ENCODE results near the gene IRAK2.
A peak's percentile ranks its signal among the peaks of the same experiment; 100 is the strongest.

Gene IRAK2

GRCh38 chr3:10116928-10117327 is 47.8 kb upstream of the IRAK2 start:
- H3K9ac ChIP-seq (ENCODE audit: low read depth, low read length), result peak overlapping the region; percentile 66
- no peak for ATAC-seq (ENCODE audit: insufficient read depth, low read depth)
- peak overlapping the region; percentile 80 for H3K4me2 ChIP-seq (ENCODE audit: insufficient read depth, low read length)
- DNase-seq, result no peak
- H3K27me3 ChIP-seq (ENCODE audit: insufficient read depth, low read length, poor library complexity), result no peaks in the 10 kb centered on the region
- peaks cover 26% of the 10 kb centered on the region for H3K36me3 ChIP-seq (ENCODE audit: insufficient read depth, low read length)
- peaks cover 20% of the 10 kb centered on the region; the same call in 1 of the 2 replicates for H4K20me1 ChIP-seq (ENCODE audit: insufficient read depth, low read length)
- peaks cover 33% of the 10 kb centered on the region for H3K4me1 ChIP-seq (ENCODE audit: insufficient read depth, low read length)
- peaks cover 62% of the 10 kb centered on the region for H3K79me2 ChIP-seq (ENCODE audit: insufficient read depth, low read length)
- H3K4me3 ChIP-seq (ENCODE audit: low read depth in 1 of 2, low read length in 2 of 2), result peak overlapping the region; percentile 63 to 68; a peak in 3 of 4 replicates
- TF ChIP-seq EZH2 (IDR thresholded peaks at IDR 0.05; ENCODE audit: borderline replicate concordance, low read depth, low read length, severe bottlenecking) (no peak), CTCF (IDR thresholded peaks at IDR 0.05; ENCODE audit: borderline replicate concordance, extremely low read depth, low read length, poor library complexity, severe bottlenecking) (no peak)
- H3K27ac ChIP-seq (ENCODE audit: low read length), result no peak overlapping the region
- H2AFZ ChIP-seq (ENCODE audit: low read depth, low read length), result no peak overlapping the region
- H3K9me3 ChIP-seq (ENCODE audit: insufficient read depth, low read length, severe bottlenecking), result no peaks in the 10 kb centered on the region

GRCh38 chr3:10119376-10119775 is 45.3 kb upstream of the IRAK2 start:
- DNase-seq (no peak), ATAC-seq (ENCODE audit: insufficient read depth, low read depth) (no peak)
- H3K27ac ChIP-seq (ENCODE audit: low read length), result no peak overlapping the region
- H3K4me1 ChIP-seq (ENCODE audit: insufficient read depth, low read length), result peaks cover 33% of the 10 kb centered on the region
- H2AFZ ChIP-seq (ENCODE audit: low read depth, low read length), result no peak overlapping the region
- no peak overlapping the region for H3K9ac ChIP-seq (ENCODE audit: low read depth, low read length)
- peaks cover 21% of the 10 kb centered on the region; the same call in 1 of the 2 replicates for H4K20me1 ChIP-seq (ENCODE audit: insufficient read depth, low read length)
- no peak overlapping the region for H3K4me2 ChIP-seq (ENCODE audit: insufficient read depth, low read length)
- no peaks in the 10 kb centered on the region for H3K27me3 ChIP-seq (ENCODE audit: insufficient read depth, low read length, poor library complexity)
- H3K36me3 ChIP-seq (ENCODE audit: insufficient read depth, low read length), result peaks cover 32% of the 10 kb centered on the region
- TF ChIP-seq CTCF (IDR thresholded peaks at IDR 0.05; ENCODE audit: borderline replicate concordance, extremely low read depth, low read length, poor library complexity, severe bottlenecking) (no peak), EZH2 (IDR thresholded peaks at IDR 0.05; ENCODE audit: borderline replicate concordance, low read depth, low read length, severe bottlenecking) (no peak)
- no peak overlapping the region for H3K4me3 ChIP-seq (ENCODE audit: low read depth in 1 of 2, low read length in 2 of 2)
- H3K9me3 ChIP-seq (ENCODE audit: insufficient read depth, low read length, severe bottlenecking), result no peaks in the 10 kb centered on the region
- peaks cover 81% of the 10 kb centered on the region for H3K79me2 ChIP-seq (ENCODE audit: insufficient read depth, low read length)

GRCh38 chr3:10121064-10121463 is 43.7 kb upstream of the IRAK2 start:
- peaks cover 25% of the 10 kb centered on the region for H3K4me1 ChIP-seq (ENCODE audit: insufficient read depth, low read length)
- no peaks in the 10 kb centered on the region for H3K9me3 ChIP-seq (ENCODE audit: insufficient read depth, low read length, severe bottlenecking)
- no peak overlapping the region for H3K27ac ChIP-seq (ENCODE audit: low read length)
- no peak for DNase-seq
- no peak overlapping the region for H3K4me3 ChIP-seq (ENCODE audit: low read depth in 1 of 2, low read length in 2 of 2)
- H3K27me3 ChIP-seq (ENCODE audit: insufficient read depth, low read length, poor library complexity), result no peaks in the 10 kb centered on the region
- TF ChIP-seq EZH2 (IDR thresholded peaks at IDR 0.05; ENCODE audit: borderline replicate concordance, low read depth, low read length, severe bottlenecking) (no peak), CTCF (IDR thresholded peaks at IDR 0.05; ENCODE audit: borderline replicate concordance, extremely low read depth, low read length, poor library complexity, severe bottlenecking) (no peak)
- H3K36me3 ChIP-seq (ENCODE audit: insufficient read depth, low read length), result peaks cover 48% of the 10 kb centered on the region
- no peak for ATAC-seq (ENCODE audit: insufficient read depth, low read depth)
- no peak overlapping the region for H3K9ac ChIP-seq (ENCODE audit: low read depth, low read length)
- peaks cover 81% of the 10 kb centered on the region for H3K79me2 ChIP-seq (ENCODE audit: insufficient read depth, low read length)
- no peak overlapping the region for H3K4me2 ChIP-seq (ENCODE audit: insufficient read depth, low read length)
- H4K20me1 ChIP-seq (ENCODE audit: insufficient read depth, low read length), result peaks cover 26% of the 10 kb centered on the region; the same call in 1 of the 2 replicates
- no peak overlapping the region for H2AFZ ChIP-seq (ENCODE audit: low read depth, low read length)

Measured in DND-41 (cell line).